Left kidney (tissue), 2 donors: ENCODE data around the gene STX1B. TPM values are rescaled to one million over a fixed set of nuclear protein-coding genes. Genes with fewer than 3 reads are reported as not detected.

ENCODE experiments used
- DNase-seq: peaks from one replicate; pipeline ENCODE4 v3.0.0-alpha.2; 2013
- polyA plus RNA-seq: library from polyadenylated mRNA; unstranded; fragments of 120-200 nt; gene quantifications from one replicate; pipeline ENCODE4 v1.2.1, GENCODE V29; 2013; ENCODE audit not compliant: insufficient read length

The STX1B gene
- polyA plus RNA-seq, 1 donor: 2.5 TPM

GRCh38 chr16:30980023-30980371 is 30.4 kb downstream of the STX1B start:
- no peak for DNase-seq

- no peak for DNase-seq
Measured at GRCh38 chr16:30979170-30980022, 31.0 kb downstream of the STX1B start.

- no peak for DNase-seq
Measured at GRCh38 chr16:30977502-30977901, 32.9 kb downstream of the STX1B start.

GRCh38 chr16:30976486-30976885 is 34.0 kb downstream of the STX1B start:
- DNase-seq: no peak

GRCh38 chr16:30974348-30974747 is 36.1 kb downstream of the STX1B start:
- no peak for DNase-seq

- DNase-seq: no peak
Measured at GRCh38 chr16:30972872-30973271, 37.6 kb downstream of the STX1B start.

GRCh38 chr16:30971298-30971697 is 39.1 kb downstream of the STX1B start:
- no peak for DNase-seq

GRCh38 chr16:30969246-30969842 is 41.1 kb downstream of the STX1B start:
- no peak for DNase-seq

GRCh38 chr16:30967795-30968194 is 42.6 kb downstream of the STX1B start:
- no peak for DNase-seq

GRCh38 chr16:30966033-30966619 is 44.3 kb downstream of the STX1B start:
- DNase-seq: no peak

GRCh38 chr16:30965436-30965835 is 45.0 kb downstream of the STX1B start:
- DNase-seq: no peak

GRCh38 chr16:30964574-30965226 is 45.7 kb downstream of the STX1B start:
- no peak for DNase-seq

- no peak for DNase-seq
Measured at GRCh38 chr16:30963925-30964511, 46.4 kb downstream of the STX1B start.

GRCh38 chr16:30961384-30961783 is 49.1 kb downstream of the STX1B start:
- no peak for DNase-seq

- DNase-seq: no peak
Measured at GRCh38 chr16:30958175-30959079, 52.0 kb downstream of the STX1B start.

GRCh38 chr16:30957456-30958174 is 52.8 kb downstream of the STX1B start, which contains the start of gene SETD1A:
TSS of gene SETD1A (plus strand) at chr16:30957754. CDS start at chr16:30958732, 978 bp downstream.
- peak; percentile 94 for DNase-seq

- peak; percentile 65 for DNase-seq
Measured at GRCh38 chr16:30956601-30957455, 53.6 kb downstream of the STX1B start.

- no peak for DNase-seq
Measured at GRCh38 chr16:30954993-30955392, 55.4 kb downstream of the STX1B start.

- DNase-seq: peak; percentile 81
Measured at GRCh38 chr16:30953511-30954124, 56.8 kb downstream of the STX1B start.
